HEK293 (cell line): ENCODE measurements around the gene TLR9.

Source experiments
- CTCF ChIA-PET: fragments of 350-600 bp; formaldehyde crosslinking; extraction: SDS; loops from one replicate; lab custom pipeline; 2021; ENCODE audit warnings: antibody characterized with exemption; lab: Yijun Ruan, JAX
- POLR2A ChIA-PET: fragments of 300-600 bp; formaldehyde crosslinking; extraction: SDS; loops from one replicate; lab custom pipeline; 2020; ENCODE audit warnings: antibody characterized with exemption, inconsistent platforms; lab: Yijun Ruan, JAX
- H3K27ac ChIP-seq: fragments of 200-500 bp; sonication (Bioruptor generic); 2 replicates; pipeline ENCODE4 v1.5.1; 2014; ENCODE audit warnings: low read depth, low read length, control low read depth, inconsistent platforms; ENCODE audit errors: extremely low read depth
- H3K36me3 ChIP-seq, 2 experiments: fragments of 200-500 bp in 1 of 2; sonication (Bioruptor generic) in 1 of 2; 1 replicate in 1 of 2; 2 replicates in 1 of 2; pipeline ENCODE4 v1.5.1; 2014 to 2017; ENCODE audit warnings: inconsistent platforms in 2 of 2, low read length in 2 of 2; ENCODE audit not compliant: control insufficient read depth in 2 of 2, insufficient read depth in 1 of 2
- H3K4me1 ChIP-seq: fragments of 200-500 bp; sonication (Bioruptor generic); 2 replicates; pipeline ENCODE4 v1.5.1; 2014; ENCODE audit warnings: mild to moderate bottlenecking, low read length, inconsistent platforms; ENCODE audit not compliant: control insufficient read depth, insufficient read depth
- H3K4me3 ChIP-seq: 2 replicates; pipeline ENCODE4 v1.5.1; 2011; ENCODE audit warnings: low read depth, mild to moderate bottlenecking, control low read depth, low read length, moderate library complexity
- H3K9me3 ChIP-seq: fragments of 200-500 bp; sonication (Bioruptor generic); 2 replicates; pipeline ENCODE4 v1.5.1; 2014; ENCODE audit warnings: low read depth, low read length, inconsistent platforms; ENCODE audit not compliant: control insufficient read depth, insufficient read depth
- EGR2 ChIP-seq: fragments of 450-650 bp; formaldehyde crosslinking; IDR thresholded peaks from 2 replicates; pipeline ENCODE4 v1.5.1; 2016; ENCODE audit warnings: low read depth, missing biosample characterization, missing genetic modification characterization
- HOXC10 ChIP-seq: sonication (generic); formaldehyde crosslinking; IDR thresholded peaks from 2 replicates; pipeline ENCODE4 v1.8.1; 2023; ENCODE audit warnings: mild to moderate bottlenecking, missing genetic modification reagents
- MYNN ChIP-seq: fragments of 450-650 bp; formaldehyde crosslinking; IDR thresholded peaks from 2 replicates; pipeline ENCODE4 v1.5.1; 2016; ENCODE audit warnings: missing biosample characterization, missing genetic modification characterization, borderline replicate concordance
- PRDM10 ChIP-seq: fragments of 450-650 bp; formaldehyde crosslinking; IDR thresholded peaks from 2 replicates; pipeline ENCODE4 v1.5.1; 2016; ENCODE audit warnings: missing biosample characterization, missing genetic modification characterization
- SP7 ChIP-seq: fragments of 450-650 bp; formaldehyde crosslinking; IDR thresholded peaks from 2 replicates; pipeline ENCODE4 v1.5.1; 2016; ENCODE audit warnings: missing biosample characterization, missing genetic modification characterization
- ZBTB11 ChIP-seq: fragments of 450-650 bp; formaldehyde crosslinking; conservative IDR thresholded peaks from 2 replicates; pipeline ENCODE4 v1.5.1; 2016; ENCODE audit warnings: low read depth, missing biosample characterization, missing genetic modification characterization
- ZBTB21 ChIP-seq: fragments of 450-650 bp; formaldehyde crosslinking; IDR thresholded peaks from 2 replicates; pipeline ENCODE4 v1.5.1; 2017; ENCODE audit warnings: missing biosample characterization, missing genetic modification characterization
- ZEB2 ChIP-seq: fragments of 450-650 bp; formaldehyde crosslinking; IDR thresholded peaks from 2 replicates; pipeline ENCODE4 v1.5.1; 2016; ENCODE audit warnings: missing biosample characterization, missing genetic modification characterization
- ZFP37 ChIP-seq: fragments of 450-650 bp; formaldehyde crosslinking; IDR thresholded peaks from 2 replicates; pipeline ENCODE4 v1.5.1; 2016; ENCODE audit warnings: missing biosample characterization, missing genetic modification characterization
- ZNF138 ChIP-seq: fragments of 450-650 bp; formaldehyde crosslinking; IDR thresholded peaks from 2 replicates; pipeline ENCODE4 v1.5.1; 2016; ENCODE audit warnings: missing biosample characterization, missing genetic modification characterization, borderline replicate concordance
- ZNF140 ChIP-seq: fragments of 450-650 bp; formaldehyde crosslinking; IDR thresholded peaks from 2 replicates; pipeline ENCODE4 v1.5.1; 2016; ENCODE audit warnings: missing biosample characterization, missing genetic modification characterization
- ZNF146 ChIP-seq: fragments of 450-650 bp; formaldehyde crosslinking; IDR thresholded peaks from 2 replicates; pipeline ENCODE4 v1.5.1; 2016; ENCODE audit warnings: missing biosample characterization, missing genetic modification characterization
- ZNF169 ChIP-seq: fragments of 450-650 bp; formaldehyde crosslinking; IDR thresholded peaks from 2 replicates; pipeline ENCODE4 v1.5.1; 2016; ENCODE audit warnings: missing biosample characterization, missing genetic modification characterization
- ZNF2 ChIP-seq: fragments of 450-650 bp; formaldehyde crosslinking; IDR thresholded peaks from 2 replicates; pipeline ENCODE4 v1.5.1; 2016; ENCODE audit warnings: missing biosample characterization, missing genetic modification characterization
- ZNF221 ChIP-seq: fragments of 450-650 bp; formaldehyde crosslinking; IDR thresholded peaks from 2 replicates; pipeline ENCODE4 v1.5.1; 2017; ENCODE audit warnings: missing biosample characterization, missing genetic modification characterization, borderline replicate concordance
- ZNF23 ChIP-seq: fragments of 450-650 bp; formaldehyde crosslinking; IDR thresholded peaks from 2 replicates; pipeline ENCODE4 v1.5.1; 2016; ENCODE audit warnings: missing biosample characterization, missing genetic modification characterization, borderline replicate concordance
- ZNF302 ChIP-seq: fragments of 450-650 bp; formaldehyde crosslinking; IDR thresholded peaks from 2 replicates; pipeline ENCODE4 v1.5.1; 2016; ENCODE audit warnings: missing biosample characterization, missing genetic modification characterization, low read depth
- ZNF391 ChIP-seq: fragments of 450-650 bp; formaldehyde crosslinking; IDR thresholded peaks from 2 replicates; pipeline ENCODE4 v1.5.1; 2016; ENCODE audit warnings: low read depth, missing biosample characterization, missing genetic modification characterization, borderline replicate concordance
- ZNF426 ChIP-seq: fragments of 450-650 bp; formaldehyde crosslinking; IDR thresholded peaks from 2 replicates; pipeline ENCODE4 v1.5.1; 2017; ENCODE audit warnings: missing biosample characterization, missing genetic modification characterization, mild to moderate bottlenecking, inconsistent platforms, moderate library complexity
- ZNF529 ChIP-seq: fragments of 450-650 bp; formaldehyde crosslinking; IDR thresholded peaks from 2 replicates; pipeline ENCODE4 v1.5.1; 2017; ENCODE audit warnings: missing genetic modification characterization, missing biosample characterization; ENCODE audit not compliant: insufficient replicate concordance
- ZNF585B ChIP-seq: fragments of 450-650 bp; formaldehyde crosslinking; IDR thresholded peaks from 2 replicates; pipeline ENCODE4 v1.5.1; 2016; ENCODE audit warnings: missing biosample characterization, missing genetic modification characterization
- ZNF624 ChIP-seq: fragments of 450-650 bp; formaldehyde crosslinking; IDR thresholded peaks from 2 replicates; pipeline ENCODE4 v1.5.1; 2017; ENCODE audit warnings: missing biosample characterization, missing genetic modification characterization
- ZNF76 ChIP-seq: fragments of 450-650 bp; formaldehyde crosslinking; IDR thresholded peaks from 2 replicates; pipeline ENCODE4; 2016; ENCODE audit warnings: low read depth, missing biosample characterization, missing genetic modification characterization, borderline replicate concordance
- ZNF768 ChIP-seq: fragments of 450-650 bp; formaldehyde crosslinking; IDR thresholded peaks from 2 replicates; pipeline ENCODE4 v1.5.1; 2018; ENCODE audit warnings: missing biosample characterization, mild to moderate bottlenecking, missing genetic modification characterization
- ZNF830 ChIP-seq: fragments of 450-650 bp; IDR thresholded peaks from 2 replicates; pipeline ENCODE4 v1.5.0; 2018; ENCODE audit warnings: missing biosample characterization, missing genetic modification characterization, low read depth, mild to moderate bottlenecking, moderate library complexity

The TLR9 gene

GRCh38 chr3:52227766-52228165, 2.3 kb upstream of the TLR9 start:
- no peak overlapping the region for H3K27ac ChIP-seq
- no peaks in the 10 kb centered on the region for H3K9me3 ChIP-seq
- H3K4me1 ChIP-seq: no peaks in the 10 kb centered on the region
- H3K36me3 ChIP-seq: peaks cover 0 to 33% of the 10 kb centered on the region in 2 experiments; a peak in 1 of 3 replicates
- no peak for TF ChIP-seq ZFP37 (tag by site-specific recombination)
- no peak for TF ChIP-seq ZNF624 (tag by site-specific recombination)
- TF ChIP-seq HOXC10 (CRISPR knock-in tag): no peak
- TF ChIP-seq ZNF302: no peak
- no peak for TF ChIP-seq ZNF138 (tag by site-specific recombination)
- TF ChIP-seq ZBTB21 (tag by site-specific recombination): no peak
- no peak for TF ChIP-seq ZNF146 (tag by site-specific recombination)
- no peak for TF ChIP-seq ZNF221 (tag by site-specific recombination)
- TF ChIP-seq ZNF391 (tag by site-specific recombination): no peak
- no peak for TF ChIP-seq ZBTB11 (tag by site-specific recombination)
- no peak for TF ChIP-seq ZNF169
- TF ChIP-seq ZNF426 (tag by site-specific recombination): no peak
- TF ChIP-seq ZNF768 (tag by site-specific recombination): no peak
- TF ChIP-seq SP7 (tag by site-specific recombination): no peak
- no peak for TF ChIP-seq ZNF585B (tag by site-specific recombination)
- TF ChIP-seq PRDM10 (tag by site-specific recombination): no peak
- TF ChIP-seq ZNF23: no peak
- TF ChIP-seq, all 188 proteins: peak for 0
- ChIA-PET POLR2A (interaction anchor here (0.6 kb wide), 1 partner anchor 14 kb away, joined by 3 read pairs; no protein-coding TSS in a partner anchor), CTCF (no interaction called here)
- H3K4me3 ChIP-seq: no peak overlapping the region

- Histone ChIP-seq H3K4me1 (no peaks in the 10 kb centered on the region), H3K27ac (no peak overlapping the region), H3K36me3 (peaks cover 0 to 33% of the 10 kb centered on the region in 2 experiments; a peak in 1 of 3 replicates), H3K4me3 (no peak overlapping the region)
- POLR2A ChIA-PET: interaction anchor here (0.6 kb wide), 1 partner anchor 14 kb away, joined by 3 read pairs; no protein-coding TSS in a partner anchor
- TF ChIP-seq ZNF426 (tag by site-specific recombination) (no peak), ZNF140 (no peak), ZNF169 (no peak), ZNF391 (tag by site-specific recombination) (no peak), ZNF830 (tag by site-specific recombination) (no peak), ZNF76 (tag by site-specific recombination) (no peak), MYNN (tag by site-specific recombination) (no peak), EGR2 (tag by site-specific recombination) (no peak), ZEB2 (no peak), ZNF2 (tag by site-specific recombination) (no peak), ZNF529 (tag by site-specific recombination) (no peak)
- TF ChIP-seq, all 188 proteins: peak for 0
- CTCF ChIA-PET: interaction anchor here (0.5 to 0.7 kb wide), 3 partner anchors 15 to 466 kb away, joined by 3 read pairs; no protein-coding TSS in a partner anchor
- no peaks in the 10 kb centered on the region for H3K9me3 ChIP-seq
These were observed 1.7 kb upstream of the TLR9 start for GRCh38 chr3:52227117-52227516.
